Neural progenitor cell (in vitro differentiated cells): ENCODE measurements around the gene PAFAH2. TPM values are rescaled to one million over a fixed set of nuclear protein-coding genes. Genes with fewer than 3 reads are reported as not detected.

Experiments used
- DNase-seq: peaks from one replicate; pipeline ENCODE4 v3.0.0-alpha.2; 2016; ENCODE audit warnings: low spot score
- H2AFZ ChIP-seq: fragments of 200-600 bp; sonication (generic); replicated peaks from 2 replicates; pipeline ENCODE4 v1.6.1; 2016; ENCODE audit warnings: antibody characterized with exemption
- H3F3A ChIP-seq: fragments of 200-600 bp; sonication (generic); 2 replicates; pipeline ENCODE4 v1.6.1; 2016; ENCODE audit warnings: antibody characterized with exemption, low read depth
- H3K27ac ChIP-seq: fragments of 200-600 bp; sonication (generic); 2 replicates; pipeline ENCODE4 v1.5.1; 2016; ENCODE audit warnings: mild to moderate bottlenecking
- H3K27me3 ChIP-seq: fragments of 200-600 bp; sonication (generic); 2 replicates; pipeline ENCODE4 v1.6.1; 2016; ENCODE audit warnings: mild to moderate bottlenecking, moderate library complexity
- H3K36me3 ChIP-seq: fragments of 200-600 bp; sonication (generic); 2 replicates; pipeline ENCODE4 v1.5.1; 2016
- H3K4me1 ChIP-seq: fragments of 200-600 bp; sonication (generic); 2 replicates; pipeline ENCODE4 v1.6.1; 2016; ENCODE audit warnings: mixed run types
- H3K4me2 ChIP-seq: fragments of 200-600 bp; sonication (generic); 2 replicates; pipeline ENCODE4 v1.6.1; 2016
- H3K4me3 ChIP-seq: fragments of 200-600 bp; sonication (generic); 2 replicates; pipeline ENCODE4 v1.5.1; 2016
- H3K79me2 ChIP-seq: fragments of 200-600 bp; sonication (generic); 2 replicates; pipeline ENCODE4 v1.6.1; 2016; ENCODE audit warnings: low read depth
- H3K9ac ChIP-seq: fragments of 200-600 bp; sonication (generic); 2 replicates; pipeline ENCODE4 v1.6.1; 2016
- H3K9me3 ChIP-seq: fragments of 200-600 bp; sonication (generic); 2 replicates; pipeline ENCODE4 v1.5.1; 2016; ENCODE audit warnings: low read depth
- H4K20me1 ChIP-seq: fragments of 200-600 bp; sonication (generic); 2 replicates; pipeline ENCODE4 v1.6.1; 2016; ENCODE audit warnings: low read depth
- H3K27ac Mint-ChIP-seq: 3 replicates; pipeline ENCODE4 v1.8.0; 2021; ENCODE audit warnings: mixed read lengths
- H3K27me3 Mint-ChIP-seq: 2 replicates; pipeline ENCODE4 v1.8.0; 2022; ENCODE audit warnings: low read depth, mild to moderate bottlenecking, inconsistent platforms, moderate library complexity, mixed read lengths; ENCODE audit not compliant: insufficient read depth
- H3K36me3 Mint-ChIP-seq: 3 replicates; pipeline ENCODE4 v1.8.0; 2021; ENCODE audit warnings: mixed read lengths
- H3K4me1 Mint-ChIP-seq: 3 replicates; pipeline ENCODE4 v1.8.0; 2021; ENCODE audit warnings: mixed read lengths
- H3K4me3 Mint-ChIP-seq: 3 replicates; pipeline ENCODE4 v1.8.0; 2021; ENCODE audit warnings: mild to moderate bottlenecking, moderate library complexity, mixed read lengths
- H3K9me3 Mint-ChIP-seq: 3 replicates; pipeline ENCODE4 v1.8.0; 2020; ENCODE audit warnings: mixed read lengths
- CTCF ChIP-seq: fragments of 200-600 bp; sonication (generic); IDR thresholded peaks from 2 replicates; pipeline ENCODE4 v1.5.1; 2017; ENCODE audit warnings: antibody characterized with exemption, mild to moderate bottlenecking
- EZH2 ChIP-seq: fragments of 200-600 bp; sonication (generic); IDR thresholded peaks from 2 replicates; pipeline ENCODE4 v1.6.1; 2017; ENCODE audit warnings: antibody characterized with exemption, mild to moderate bottlenecking, moderate library complexity
- EZH2phosphoT487 ChIP-seq: fragments of 200-600 bp; sonication (generic); IDR thresholded peaks from 2 replicates; pipeline ENCODE4 v1.6.1; 2017; ENCODE audit warnings: antibody characterized with exemption
- total RNA-seq: library from RNA; depleted of rRNA; stranded (reverse); fragments of >200 nt; gene quantifications from 2 replicates; pipeline ENCODE4 v1.2.3, GENCODE V29; 2015; ENCODE audit warnings: low replicate concordance

PAFAH2 gene
- total RNA-seq, 1 donor from 2014 or later = 18.2 TPM

DNA sequence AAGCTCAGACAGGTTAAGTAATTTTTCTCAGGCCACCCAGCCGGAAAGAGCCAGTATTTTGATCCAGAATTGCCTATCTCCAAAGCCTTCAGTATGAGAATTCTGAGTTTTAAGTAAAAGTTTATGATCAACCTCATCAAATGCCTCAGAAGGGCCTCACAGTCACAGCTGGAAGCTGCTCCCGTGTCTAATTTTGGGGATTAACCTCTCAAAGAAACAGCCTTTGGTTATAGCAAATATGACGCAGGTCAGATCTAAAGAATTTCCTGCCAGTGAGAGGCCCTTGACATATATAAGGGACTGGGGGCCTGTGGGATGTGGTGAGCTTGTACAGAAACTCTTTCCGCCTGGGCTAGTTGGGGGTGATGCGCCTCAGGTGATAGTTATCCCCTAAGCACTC is 26.0 kb upstream of the PAFAH2 start:
- no peak overlapping the region for H3K4me2 ChIP-seq
- no peaks in the 10 kb centered on the region for H3K79me2 ChIP-seq
- H3K36me3 ChIP-seq = no peaks in the 10 kb centered on the region
- no peaks in the 10 kb centered on the region for H3K9me3 ChIP-seq
- no peak for TF ChIP-seq EZH2
- TF ChIP-seq EZH2phosphoT487 = no peak
- no peak for TF ChIP-seq CTCF
- H3K27ac Mint-ChIP-seq = no peak overlapping the region
- DNase-seq = no peak
- H3K4me3 Mint-ChIP-seq = peak overlapping the region; percentile 66
- no peaks in the 10 kb centered on the region for H3K36me3 Mint-ChIP-seq
- no peaks in the 10 kb centered on the region for H3K9me3 Mint-ChIP-seq
- no peak overlapping the region for H3K9ac ChIP-seq
- H3K27ac ChIP-seq = no peak overlapping the region
- peaks cover 10% of the 10 kb centered on the region for H3K4me1 ChIP-seq
- peaks cover 6% of the 10 kb centered on the region for H3K27me3 Mint-ChIP-seq
- H2AFZ ChIP-seq = no peak overlapping the region
- peaks cover 51% of the 10 kb centered on the region for H3K4me1 Mint-ChIP-seq
- H3K4me3 ChIP-seq = no peak overlapping the region
- no peaks in the 10 kb centered on the region for H3F3A ChIP-seq
- H3K27me3 ChIP-seq = no peaks in the 10 kb centered on the region
- no peaks in the 10 kb centered on the region for H4K20me1 ChIP-seq

DNA sequence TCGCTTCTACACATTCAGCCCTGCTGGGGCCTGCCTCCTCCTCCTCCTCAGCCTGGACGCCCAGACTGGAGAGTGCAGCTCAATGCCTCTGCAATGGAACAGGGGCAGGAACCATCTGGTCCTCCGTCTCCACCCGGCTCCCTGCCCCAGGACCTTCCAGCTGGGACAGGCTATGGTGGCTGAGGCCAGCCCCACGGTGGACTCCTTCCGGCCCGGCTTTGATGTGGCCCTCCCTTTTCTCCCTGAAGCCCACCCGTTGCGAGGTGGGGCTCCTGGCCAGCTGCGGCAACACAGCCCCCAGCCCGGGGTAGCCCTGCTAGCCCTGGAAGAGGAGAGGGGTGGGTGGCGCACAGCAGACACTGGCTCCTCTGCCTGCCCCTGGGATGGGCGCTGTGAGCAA is 25.1 kb upstream of the PAFAH2 start:
- TF ChIP-seq CTCF (no peak), EZH2 (no peak), EZH2phosphoT487 (no peak)
- Mint-ChIP-seq H3K27ac (no peak overlapping the region), H3K36me3 (no peaks in the 10 kb centered on the region), H3K27me3 (peaks cover 7% of the 10 kb centered on the region), H3K4me3 (peak overlapping the region; percentile 66), H3K4me1 (peaks cover 57% of the 10 kb centered on the region), H3K9me3 (no peaks in the 10 kb centered on the region)
- Histone ChIP-seq H3K9ac (no peak overlapping the region), H3K4me1 (peaks cover 10% of the 10 kb centered on the region), H3K79me2 (no peaks in the 10 kb centered on the region), H3K27ac (no peak overlapping the region), H3K27me3 (no peaks in the 10 kb centered on the region), H2AFZ (no peak overlapping the region), H3K36me3 (no peaks in the 10 kb centered on the region), H3K4me3 (no peak overlapping the region), H3K9me3 (no peaks in the 10 kb centered on the region), H3F3A (no peaks in the 10 kb centered on the region), H3K4me2 (no peak overlapping the region), H4K20me1 (no peaks in the 10 kb centered on the region)
- no peak for DNase-seq

DNA sequence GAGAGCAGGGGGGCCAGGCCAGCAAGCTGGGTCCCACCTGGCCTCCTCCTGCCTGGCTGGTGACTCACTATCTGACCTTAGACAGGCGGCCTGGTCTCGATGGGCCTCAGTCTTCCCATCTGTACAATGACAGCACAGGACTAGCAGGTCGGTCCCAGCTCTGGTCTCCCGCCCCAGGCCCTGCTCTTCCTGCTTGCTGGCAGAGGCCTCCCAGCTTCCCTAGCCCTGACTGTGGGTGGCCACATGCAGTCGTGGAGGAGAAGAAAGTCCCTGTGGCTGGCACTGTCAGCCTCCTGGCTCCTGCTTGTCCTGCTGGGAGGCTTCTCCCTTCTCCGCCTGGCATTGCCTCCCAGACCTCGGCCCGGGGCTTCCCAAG is 24.5 kb upstream of the PAFAH2 start:
- H3K27ac ChIP-seq = no peak overlapping the region
- H3K9ac ChIP-seq = no peak overlapping the region
- peak overlapping the region; percentile 70 for H3K4me2 ChIP-seq
- no peaks in the 10 kb centered on the region for H3K36me3 ChIP-seq
- no peaks in the 10 kb centered on the region for H4K20me1 ChIP-seq
- H3K9me3 Mint-ChIP-seq = no peaks in the 10 kb centered on the region
- no peaks in the 10 kb centered on the region for H3F3A ChIP-seq
- peak overlapping the region; percentile 66 for H3K4me3 Mint-ChIP-seq
- peaks cover 10% of the 10 kb centered on the region for H3K4me1 ChIP-seq
- no peak for TF ChIP-seq EZH2
- no peak for TF ChIP-seq CTCF
- no peak for TF ChIP-seq EZH2phosphoT487
- H3K27ac Mint-ChIP-seq = no peak overlapping the region
- peaks cover 57% of the 10 kb centered on the region for H3K4me1 Mint-ChIP-seq
- H3K79me2 ChIP-seq = no peaks in the 10 kb centered on the region
- no peak for DNase-seq
- no peak overlapping the region for H3K4me3 ChIP-seq
- H3K9me3 ChIP-seq = no peaks in the 10 kb centered on the region
- H3K36me3 Mint-ChIP-seq = no peaks in the 10 kb centered on the region
- no peak overlapping the region for H2AFZ ChIP-seq
- peaks cover 5% of the 10 kb centered on the region for H3K27me3 Mint-ChIP-seq
- no peaks in the 10 kb centered on the region for H3K27me3 ChIP-seq
